ENCODE measurements around the gene ARRB1. TPM values are rescaled to one million over a fixed set of nuclear protein-coding genes. Genes with fewer than 3 reads are reported as not detected.
"Not testable (repeated sequence)": the region's sequence is repeated elsewhere in the genome, so short reads cannot be mapped to it uniquely, and the experiment has no call there.

The ARRB1 gene
- total and polyA plus RNA-seq, 10 of the 15 experiments (the other 5 are each of a cell fraction or from before 2014, with no cell fraction given) = 0.39 to 12.9 (median 1.7) TPM

GRCh38 chr11:75380245-75380644, 28.8 kb upstream of the ARRB1 start (continued):
- TF ChIP-seq ZBTB40 (IDR thresholded peaks at IDR 0.05; ENCODE audit: borderline replicate concordance) (no peak), BCL11A (IDR thresholded peaks at IDR 0.05; ENCODE audit: low read depth, low read length) (no peak), EP300 (IDR thresholded peaks at IDR 0.05; ENCODE audit: borderline replicate concordance in 1 of 2, control insufficient read depth in 1 of 2, low read depth in 2 of 2, low read length in 2 of 2) (no peak), POU2F2 (IDR thresholded peaks at IDR 0.05; ENCODE audit: borderline replicate concordance, low read depth, low read length) (no peak), TCF12 (IDR thresholded peaks at IDR 0.05; ENCODE audit: low read depth, low read length) (no peak), EGR1 (IDR thresholded peaks at IDR 0.05; ENCODE audit: borderline replicate concordance in 1 of 2, low read depth in 2 of 2, low read length in 2 of 2) (no peak), LARP7 (IDR thresholded peaks at IDR 0.05) (no peak), EED (IDR thresholded peaks at IDR 0.05; ENCODE audit: low read depth) (no peak), REST (IDR thresholded peaks at IDR 0.05; ENCODE audit: low read depth, low read length) (no peak), ZBED1 (IDR thresholded peaks at IDR 0.05; ENCODE audit: borderline replicate concordance) (no peak)

GRCh38 chr11:75378776-75379175, 27.3 kb upstream of the ARRB1 start:
- H3K4me2 ChIP-seq (ENCODE audit: control insufficient read depth, insufficient read depth); H3K4me3 ChIP-seq; in situ Hi-C loops (cut with MboI); ATAC-seq; H3K9ac ChIP-seq (ENCODE audit: control insufficient read depth, insufficient read depth, low read length); H2AFZ ChIP-seq (ENCODE audit: control insufficient read depth, low read depth, low read length); H3K27me3 ChIP-seq (replicated peaks in 1 of 2; ENCODE audit: control insufficient read depth in 2 of 2, insufficient read depth in 2 of 2, low read length in 1 of 2); H4K20me1 ChIP-seq (ENCODE audit: control insufficient read depth, insufficient read depth); H3K27ac ChIP-seq (ENCODE audit: control insufficient read depth, insufficient read depth); intact Hi-C loops (cut with micrococcal nuclease; ENCODE audit: unreplicated experiment); H3K36me3 ChIP-seq (ENCODE audit: control insufficient read depth in 2 of 2, insufficient read depth in 2 of 2, low read length in 1 of 2); H3K9me3 ChIP-seq (replicated peaks; ENCODE audit: control insufficient read depth, insufficient read depth, low read length); H3K79me2 ChIP-seq (ENCODE audit: control insufficient read depth, insufficient read depth, low read length); RAD21 ChIA-PET (ENCODE audit: unreplicated experiment); H3K4me1 ChIP-seq (ENCODE audit: control insufficient read depth, insufficient read depth, low read length); FAIRE-seq; DNase-seq (ENCODE audit: low read depth, low spot score); BruUV-seq (replicated peaks): not testable (repeated sequence)
- 63% methylated on average over 17 of the region's 17 CpGs for WGBS (ENCODE audit: insufficient coverage, insufficient replicate concordance, low lambda C conversion rate, missing lambda C conversion rate)
- ChIA-PET POLR2A (interaction anchor here (1.2 kb wide), 1 partner anchor 53 kb away, joined by 4 read pairs; no protein-coding TSS in a partner anchor), CTCF (interaction anchor here (0.7 to 17.1 kb wide), 3 partner anchors 17 to 101 kb away, joined by 4 to 406 read pairs (median 5); no protein-coding TSS in a partner anchor), SMC1A (ENCODE audit: uncharacterized antibody, unreplicated experiment) (interaction anchor here (0.6 to 8.3 kb wide), 2 partner anchors 98 to 240 kb away, joined by 3 to 89 read pairs; no protein-coding TSS in a partner anchor)

Data from GM12878 (cell line).